ENCODE results near the gene LRRC18. TPM values are rescaled to one million over a fixed set of nuclear protein-coding genes. Genes with fewer than 3 reads are reported as not detected.

LRRC18 gene
- total RNA-seq, 1 donor from 2014 or later, result not detected

DNA sequence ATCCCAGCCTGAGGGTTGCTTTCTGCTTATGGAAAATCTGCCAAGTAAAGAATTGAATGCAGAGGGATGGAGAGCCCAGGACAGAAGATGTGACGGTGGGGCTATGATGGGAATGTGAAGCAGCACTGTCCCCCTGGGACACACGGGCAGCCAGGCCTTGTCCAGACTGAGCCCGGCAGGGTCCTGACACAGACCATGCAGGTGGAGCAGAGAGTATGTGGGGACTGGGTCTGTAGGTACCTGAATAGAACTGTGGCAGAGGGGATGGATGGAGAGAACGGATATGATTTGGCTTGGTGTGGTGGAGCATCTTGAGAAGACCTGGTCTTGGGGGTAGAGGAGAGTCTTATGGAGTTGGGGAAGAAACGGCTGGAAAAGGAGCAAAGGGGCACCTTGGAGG lies 732 bp upstream of the LRRC18 start:
- FAIRE-seq (no peak), DNase-seq (ENCODE audit: low read depth) (no peak)
- H3K36me3 ChIP-seq (ENCODE audit: control insufficient read depth, insufficient read depth, low read length), result no peaks in the 10 kb centered on the region
- peaks cover under 1% of the 10 kb centered on the region for H3K27me3 ChIP-seq (ENCODE audit: control insufficient read depth, insufficient read depth, low read length)
- no peak overlapping the region for H3K4me3 ChIP-seq (ENCODE audit: low read depth, low read length)
- no peak for TF ChIP-seq CTCF (IDR thresholded peaks at IDR 0.05; ENCODE audit: insufficient read depth, low read length, severe bottlenecking)

DNA sequence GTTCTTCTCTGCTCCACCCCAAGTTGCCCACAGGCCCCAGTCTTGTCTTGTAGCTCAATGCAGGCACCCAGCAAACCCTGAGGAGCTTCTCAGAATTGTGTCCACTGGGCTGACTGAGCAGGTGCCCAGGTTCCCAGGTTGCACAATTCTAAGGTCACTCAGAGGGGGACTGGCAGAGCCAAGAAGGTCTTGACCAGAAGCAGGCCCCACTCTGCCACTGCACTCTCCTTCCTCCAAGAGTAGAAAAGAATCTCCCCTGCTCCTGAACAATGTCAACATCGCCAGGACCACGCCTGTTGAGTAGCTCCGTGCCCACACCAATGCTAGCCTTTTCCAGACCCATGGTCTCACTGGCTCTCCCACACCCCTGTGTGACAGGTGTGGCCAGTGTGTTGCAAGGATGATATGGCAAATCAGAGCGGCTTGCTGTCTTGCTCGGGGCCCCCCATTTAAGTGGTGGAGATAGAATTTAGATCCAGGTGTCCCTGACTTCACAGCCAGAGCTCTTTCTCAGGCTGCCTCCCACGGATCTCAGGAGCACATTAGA lies 577 bp downstream of the LRRC18 start:
- no peak for FAIRE-seq
- Histone ChIP-seq H3K36me3 (ENCODE audit: control insufficient read depth, insufficient read depth, low read length) (no peaks in the 10 kb centered on the region), H3K4me3 (ENCODE audit: low read depth, low read length) (no peak overlapping the region), H3K27me3 (ENCODE audit: control insufficient read depth, insufficient read depth, low read length) (peaks cover 4% of the 10 kb centered on the region)
- DNase-seq (ENCODE audit: low read depth), result no peak
- no peak for TF ChIP-seq CTCF (IDR thresholded peaks at IDR 0.05; ENCODE audit: insufficient read depth, low read length, severe bottlenecking)

- no peaks in the 10 kb centered on the region for H3K36me3 ChIP-seq (ENCODE audit: control insufficient read depth, insufficient read depth, low read length)
- FAIRE-seq, result no peak
- DNase-seq (ENCODE audit: low read depth), result no peak
- no peak for TF ChIP-seq CTCF (IDR thresholded peaks at IDR 0.05; ENCODE audit: insufficient read depth, low read length, severe bottlenecking)
- H3K27me3 ChIP-seq (ENCODE audit: control insufficient read depth, insufficient read depth, low read length), result peaks cover 4% of the 10 kb centered on the region
- no peak overlapping the region for H3K4me3 ChIP-seq (ENCODE audit: low read depth, low read length)
Measured at GRCh38 chr10:48938281-48938680, 1.4 kb downstream of the LRRC18 start.

- H3K27me3 ChIP-seq (ENCODE audit: control insufficient read depth, insufficient read depth, low read length), result peaks cover 4% of the 10 kb centered on the region
- TF ChIP-seq CTCF (IDR thresholded peaks at IDR 0.05; ENCODE audit: insufficient read depth, low read length, severe bottlenecking), result no peak
- no peaks in the 10 kb centered on the region for H3K36me3 ChIP-seq (ENCODE audit: control insufficient read depth, insufficient read depth, low read length)
- DNase-seq (ENCODE audit: low read depth), result no peak
- H3K4me3 ChIP-seq (ENCODE audit: low read depth, low read length), result no peak overlapping the region
- FAIRE-seq, result no peak
Measured at GRCh38 chr10:48937796-48938195, 1.8 kb downstream of the LRRC18 start.

GRCh38 chr10:48935577-48935976 lies 4.1 kb downstream of the LRRC18 start:
- no peak for DNase-seq (ENCODE audit: low read depth)
- no peak for FAIRE-seq
- TF ChIP-seq CTCF (IDR thresholded peaks at IDR 0.05; ENCODE audit: insufficient read depth, low read length, severe bottlenecking), result no peak
- Histone ChIP-seq H3K4me3 (ENCODE audit: low read depth, low read length) (no peak overlapping the region), H3K36me3 (ENCODE audit: control insufficient read depth, insufficient read depth, low read length) (no peaks in the 10 kb centered on the region), H3K27me3 (ENCODE audit: control insufficient read depth, insufficient read depth, low read length) (peaks cover 4% of the 10 kb centered on the region)

All from bronchial epithelial cell (primary cell).